Choroid plexus epithelial cell (primary cell): Measurements from ENCODE around the gene NEIL1.
A peak's percentile ranks its signal among the peaks of the same experiment; 100 is the strongest.
"Not testable (repeated sequence)": the region's sequence is repeated elsewhere in the genome, so short reads cannot be mapped to it uniquely, and the experiment has no call there.

ENCODE experiments used
- DNase-seq: peaks from one replicate; pipeline ENCODE4 v3.0.0-alpha.2; 2010; ENCODE audit warnings: low read depth
- H3K4me3 ChIP-seq: 2 replicates; pipeline ENCODE4 v1.5.1; 2011; ENCODE audit warnings: low read depth, mild to moderate bottlenecking, control low read depth, low read length, moderate library complexity
- CTCF ChIP-seq: conservative IDR thresholded peaks from 2 replicates; pipeline ENCODE4 v1.5.1; 2011; ENCODE audit warnings: low read depth, mild to moderate bottlenecking, control low read depth, inconsistent platforms, low read length, moderate library complexity

Gene NEIL1

GRCh38 chr15:75368689-75369239 is 21.9 kb downstream of the NEIL1 start:
- TF ChIP-seq CTCF, result no peak
- H3K4me3 ChIP-seq, result peak overlapping the region; percentile 74
- DNase-seq, result no peak

GRCh38 chr15:75369897-75370581 is 23.2 kb downstream of the NEIL1 start:
- TF ChIP-seq CTCF, result no peak
- no peak overlapping the region for H3K4me3 ChIP-seq
- DNase-seq, result no peak

DNA sequence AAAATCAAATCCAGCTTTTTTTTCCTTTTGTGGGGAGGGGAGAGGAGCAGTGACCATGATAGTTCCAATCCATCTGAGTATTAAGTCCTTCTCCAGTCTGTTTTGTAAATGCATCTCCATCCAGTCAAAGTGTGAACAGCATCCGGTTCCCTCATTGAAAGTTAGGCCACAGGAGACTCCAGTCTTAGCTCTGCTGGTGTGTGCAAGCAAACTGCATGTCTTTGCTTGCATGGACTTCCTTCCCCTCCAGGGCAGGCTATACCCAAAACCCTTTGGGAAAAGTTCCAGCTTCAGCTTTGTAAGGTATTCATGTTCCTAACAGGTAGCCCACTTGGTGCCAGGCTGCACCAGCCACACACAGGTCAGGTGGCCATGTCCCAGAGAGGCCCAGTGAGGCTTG is 24.6 kb downstream of the NEIL1 start:
- no peak overlapping the region for H3K4me3 ChIP-seq
- TF ChIP-seq CTCF, result no peak
- no peak for DNase-seq

GRCh38 chr15:75371901-75372688 is 25.3 kb downstream of the NEIL1 start:
- TF ChIP-seq CTCF, result no peak
- DNase-seq, result no peak
- H3K4me3 ChIP-seq, result no peak overlapping the region

DNA sequence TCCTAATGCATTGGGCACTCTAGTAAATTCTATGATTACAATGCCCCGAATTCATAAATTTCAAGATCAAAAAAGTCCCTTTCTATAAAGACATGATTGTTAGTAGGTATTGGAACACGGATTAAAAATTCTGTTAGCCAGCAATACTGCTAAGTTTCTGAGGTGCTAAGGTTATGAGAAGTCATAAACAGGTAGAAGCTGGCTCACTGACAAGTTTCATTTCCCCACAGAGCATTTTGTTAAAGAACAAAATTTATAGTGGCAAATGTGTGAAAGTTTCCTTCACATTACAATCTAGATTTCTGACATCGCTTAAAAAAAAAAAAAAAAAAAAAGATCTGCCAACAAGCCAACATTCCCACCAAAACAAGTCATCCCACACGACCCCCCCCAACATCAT is 33.9 kb downstream of the NEIL1 start:
- no peak for TF ChIP-seq CTCF
- DNase-seq, result no peak
- H3K4me3 ChIP-seq, result no peak overlapping the region

DNA sequence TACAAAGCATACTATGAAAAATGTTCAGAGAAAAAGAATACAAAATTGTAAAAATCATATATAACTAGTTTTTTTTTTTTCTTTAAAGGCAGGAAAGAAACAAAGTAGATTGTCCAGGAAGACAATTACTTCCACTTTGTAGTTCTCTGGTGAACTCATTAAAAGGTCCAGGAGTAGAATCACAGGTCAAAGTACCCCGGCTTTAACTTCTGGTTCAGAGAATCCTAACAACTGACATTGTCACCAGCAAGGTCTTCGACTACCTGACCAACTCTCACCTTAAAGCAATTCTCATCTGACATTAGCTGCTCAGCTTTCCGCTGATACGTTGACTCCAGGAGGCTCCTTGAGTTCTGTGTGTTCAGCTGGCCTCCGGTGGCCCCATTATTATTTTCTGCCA is 37.1 kb downstream of the NEIL1 start:
- DNase-seq, H3K4me3 ChIP-seq: not testable (repeated sequence)

- DNase-seq, result peak; percentile 65
- no peak overlapping the region for H3K4me3 ChIP-seq
- TF ChIP-seq CTCF, result no peak
These were observed 43.0 kb downstream of the NEIL1 start for GRCh38 chr15:75389791-75390382.
